Measurements from ENCODE around the gene ARHGAP36. TPM values are rescaled to one million over a fixed set of nuclear protein-coding genes. Genes with fewer than 3 reads are reported as not detected.

Gene ARHGAP36
- total RNA-seq, 1 experiment from 2014 or later = 0.52 TPM

Other genes starting within 250 kb of the ARHGAP36 start
- 9.5 to 13.8 TPM (median 11.7 TPM) in 3 replicates for gene ENOX2, start 155.1 kb upstream of the ARHGAP36 start, total RNA-seq (2021)
- 16.2 to 23.6 TPM (median 19.1 TPM) in 3 replicates for gene IGSF1, start 231.0 kb downstream of the ARHGAP36 start, total RNA-seq (2021)